ENCODE measurements around the gene ST8SIA5. TPM values are rescaled to one million over a fixed set of nuclear protein-coding genes. Genes with fewer than 3 reads are reported as not detected.

Gene ST8SIA5
- total and polyA plus RNA-seq, 2 of the 13 experiments (the other 11 are each of a cell fraction or from before 2014, with no cell fraction given), result 0.07 to 0.20 TPM

DNA sequence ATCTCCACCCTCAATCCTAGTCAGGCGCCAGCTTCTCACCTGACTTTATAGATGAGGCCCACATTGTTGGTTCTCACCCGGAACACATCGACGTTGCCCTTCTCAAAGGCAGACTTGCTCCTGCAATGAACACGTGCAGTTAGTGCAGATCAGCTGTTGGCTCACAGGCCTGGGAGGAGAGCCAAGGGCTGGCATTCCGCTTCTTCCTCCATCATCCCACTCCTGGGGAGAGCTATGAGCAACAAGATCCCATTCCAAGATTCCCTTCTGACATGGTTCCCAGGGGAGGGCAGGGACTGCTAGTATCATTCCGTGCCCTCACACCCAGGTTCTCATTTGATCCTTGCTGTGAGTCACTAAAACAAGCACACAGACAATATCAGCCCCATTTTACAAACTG lies 114.9 kb downstream of the ST8SIA5 start:
- H2AFZ ChIP-seq (ENCODE audit: low read length), result no peak overlapping the region
- H3K9ac ChIP-seq (ENCODE audit: insufficient read depth, low read depth, low read length), result no peak overlapping the region
- ATAC-seq, result no peak
- no peak for DNase-seq (ENCODE audit: low spot score)
- BruUV-seq (replicated peaks), result no TSS peak
- FAIRE-seq, result no peak
- TF ChIP-seq, protein P1, sequence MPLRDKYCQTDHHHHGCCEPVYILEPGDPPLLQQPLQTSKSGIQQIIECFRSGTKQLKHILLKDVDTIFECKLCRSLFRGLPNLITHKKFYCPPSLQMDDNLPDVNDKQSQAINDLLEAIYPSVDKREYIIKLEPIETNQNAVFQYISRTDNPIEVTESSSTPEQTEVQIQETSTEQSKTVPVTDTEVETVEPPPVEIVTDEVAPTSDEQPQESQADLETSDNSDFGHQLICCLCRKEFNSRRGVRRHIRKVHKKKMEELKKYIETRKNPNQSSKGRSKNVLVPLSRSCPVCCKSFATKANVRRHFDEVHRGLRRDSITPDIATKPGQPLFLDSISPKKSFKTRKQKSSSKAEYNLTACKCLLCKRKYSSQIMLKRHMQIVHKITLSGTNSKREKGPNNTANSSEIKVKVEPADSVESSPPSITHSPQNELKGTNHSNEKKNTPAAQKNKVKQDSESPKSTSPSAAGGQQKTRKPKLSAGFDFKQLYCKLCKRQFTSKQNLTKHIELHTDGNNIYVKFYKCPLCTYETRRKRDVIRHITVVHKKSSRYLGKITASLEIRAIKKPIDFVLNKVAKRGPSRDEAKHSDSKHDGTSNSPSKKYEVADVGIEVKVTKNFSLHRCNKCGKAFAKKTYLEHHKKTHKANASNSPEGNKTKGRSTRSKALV (CRISPR knock-in tag; IDR thresholded peaks at IDR 0.05), result no peak
- TF ChIP-seq HDAC6 (IDR thresholded peaks at IDR 0.05; ENCODE audit: low read depth, low read length) (no peak), TBX2 (CRISPR knock-in tag; IDR thresholded peaks at IDR 0.05; ENCODE audit: borderline replicate concordance) (no peak), KAT8 (CRISPR knock-in tag; IDR thresholded peaks at IDR 0.05) (no peak), NKX3-1 (CRISPR knock-in tag; IDR thresholded peaks at IDR 0.05) (no peak), ZNF816 (CRISPR knock-in tag; IDR thresholded peaks at IDR 0.05; ENCODE audit: borderline replicate concordance) (no peak), PCBP2 (optimal IDR thresholded peaks at IDR 0.05; ENCODE audit: low read depth, low read length, poor library complexity, severe bottlenecking) (no peak), ZNF296 (CRISPR knock-in tag; conservative IDR thresholded peaks at IDR 0.05) (no peak), CAMTA2 (CRISPR knock-in tag; IDR thresholded peaks at IDR 0.05; ENCODE audit: borderline replicate concordance) (no peak), ZSCAN20 (CRISPR knock-in tag; IDR thresholded peaks at IDR 0.05; ENCODE audit: borderline replicate concordance) (no peak), AGO1 (IDR thresholded peaks at IDR 0.05; ENCODE audit: low read depth, low read length, poor library complexity, severe bottlenecking) (no peak), HNRNPK (IDR thresholded peaks at IDR 0.05; ENCODE audit: low read depth, low read length, poor library complexity, severe bottlenecking) (no peak), FOXC1 (CRISPR knock-in tag; IDR thresholded peaks at IDR 0.05; ENCODE audit: borderline replicate concordance) (no peak)
- TF ChIP-seq, protein P2, sequence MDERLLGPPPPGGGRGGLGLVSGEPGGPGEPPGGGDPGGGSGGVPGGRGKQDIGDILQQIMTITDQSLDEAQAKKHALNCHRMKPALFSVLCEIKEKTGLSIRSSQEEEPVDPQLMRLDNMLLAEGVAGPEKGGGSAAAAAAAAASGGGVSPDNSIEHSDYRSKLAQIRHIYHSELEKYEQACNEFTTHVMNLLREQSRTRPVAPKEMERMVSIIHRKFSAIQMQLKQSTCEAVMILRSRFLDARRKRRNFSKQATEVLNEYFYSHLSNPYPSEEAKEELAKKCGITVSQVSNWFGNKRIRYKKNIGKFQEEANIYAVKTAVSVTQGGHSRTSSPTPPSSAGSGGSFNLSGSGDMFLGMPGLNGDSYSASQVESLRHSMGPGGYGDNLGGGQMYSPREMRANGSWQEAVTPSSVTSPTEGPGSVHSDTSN (CRISPR knock-in tag; IDR thresholded peaks at IDR 0.05), result no peak
- H3K27me3 ChIP-seq (ENCODE audit: control insufficient read depth in 1 of 2, insufficient read depth in 2 of 2, low read length in 2 of 2), result peaks cover 0 to 24% of the 10 kb centered on the region in 2 experiments; a peak in 2 of 5 replicates
- no peak overlapping the region for H3K4me3 ChIP-seq (replicated peaks in 1 of 3; ENCODE audit: insufficient read depth in 1 of 3, low read depth in 2 of 3, low read length in 3 of 3)
- H3K9me3 ChIP-seq (ENCODE audit: low read length), result no peaks in the 10 kb centered on the region
- H3K36me3 ChIP-seq (replicated peaks in 1 of 2; ENCODE audit: control insufficient read depth in 1 of 2, insufficient read depth in 2 of 2, low read length in 2 of 2), result no peaks in the 10 kb centered on the region
- ChIA-PET POLR2A (no interaction called here), CTCF (ENCODE audit: low intra/inter-chr PET ratio, low total read pairs) (no interaction called here)
- no peaks in the 10 kb centered on the region for H4K20me1 ChIP-seq (ENCODE audit: insufficient read depth, low read length)
- no peaks in the 10 kb centered on the region for H3K79me2 ChIP-seq (ENCODE audit: insufficient read depth, low read length)
- no peak overlapping the region for H3K4me2 ChIP-seq (ENCODE audit: low read depth, low read length)
- no peak overlapping the region for H3K27ac ChIP-seq (ENCODE audit: extremely low read length, insufficient read depth, low read length)
- in situ Hi-C loops (cut with HindIII; ENCODE audit: extremely low pct_ligation_motif_present, low pct_unique_long_range_greater_than_20kb) (no loop called here), intact Hi-C loops (cut with micrococcal nuclease; ENCODE audit: unreplicated experiment) (no loop called here)
- no peaks in the 10 kb centered on the region for H3K4me1 ChIP-seq (ENCODE audit: insufficient read depth, low read length)
- WGBS (ENCODE audit: low lambda C conversion rate), result 8% methylated on average over 7 of the region's 7 CpGs
